HepG2 (cell line): ENCODE results near the gene IQCB1. TPM values are rescaled to one million over a fixed set of nuclear protein-coding genes. Genes with fewer than 3 reads are reported as not detected.

ENCODE experiments used
- ATAC-seq: fragments of 200-7000 bp; cut with Tn5 transposase; 3 replicates; pipeline ENCODE4 v1.9.1; 2020; ENCODE audit warnings: mild to moderate bottlenecking, moderate library complexity
- BruUV-seq: library from RNA; stranded (reverse); fragments of 400-500 nt; replicated peaks from 2 replicates; lab custom pipeline; 2021; lab: Mats Ljungman, UMichigan
- CTCF ChIA-PET: fragments of 300-600 bp; formaldehyde crosslinking; extraction: SDS; loops from one replicate; lab custom pipeline; 2021; ENCODE audit warnings: low total read pairs, inconsistent platforms, low intra/inter-chr PET ratio; lab: Yijun Ruan, JAX
- POLR2A ChIA-PET: fragments of 350-600 bp; sonication (Branson Sonifier 250); formaldehyde crosslinking; loops from one replicate; lab custom pipeline; 2020; ENCODE audit warnings: antibody characterized with exemption, inconsistent platforms; lab: Yijun Ruan, JAX
- DNase-seq: peaks from one replicate; pipeline ENCODE4 v3.0.0-alpha.2; 2015; ENCODE audit warnings: low spot score
- FAIRE-seq: peaks from 3 replicates; lab custom pipeline; 2011; peaks lifted over from hg19 to GRCh38; lab: Jason Lieb, UNC
- H2AFZ ChIP-seq: one replicate; pipeline ENCODE4 v1.6.1; 2011; ENCODE audit warnings: low read length, inconsistent platforms
- H3K27ac ChIP-seq: fragments of 300-600 bp; 3 replicates; pipeline ENCODE4 v1.8.0; 2011; ENCODE audit warnings: mixed run types, mild to moderate bottlenecking, mixed read lengths, low read length, inconsistent platforms; ENCODE audit not compliant: insufficient read depth; ENCODE audit errors: extremely low read length
- H3K27me3 ChIP-seq, 2 experiments: fragments of 200-600 bp in 1 of 2; 2 replicates in 1 of 2; 3 replicates in 1 of 2; pipeline versions ENCODE4 v1.6.0 to v1.8.0; 2011; ENCODE audit warnings: low read length in 2 of 2, mild to moderate bottlenecking in 2 of 2, moderate library complexity in 2 of 2, inconsistent platforms in 1 of 2; ENCODE audit not compliant: insufficient read depth in 2 of 2, control insufficient read depth in 1 of 2
- H3K36me3 ChIP-seq, 2 experiments: fragments of 200-600 bp in 1 of 2; replicated peaks in 1 of 2; 2 replicates in 1 of 2; 3 replicates in 1 of 2; pipeline versions ENCODE4 v1.5.1 to v1.8.0; 2011; ENCODE audit warnings: low read length in 2 of 2, inconsistent platforms in 1 of 2; ENCODE audit not compliant: insufficient read depth in 2 of 2, control insufficient read depth in 1 of 2
- H3K4me1 ChIP-seq: 2 replicates; pipeline ENCODE4 v1.5.1; 2012; ENCODE audit warnings: low read length, inconsistent platforms; ENCODE audit not compliant: insufficient read depth
- H3K4me2 ChIP-seq: 2 replicates; pipeline ENCODE4 v1.6.0; 2011; ENCODE audit warnings: low read depth, low read length, inconsistent platforms
- H3K4me3 ChIP-seq, 3 experiments: fragments of 200-600 bp in 1 of 3; sonication (generic), shearing (Covaris generic) in 1 of 3; replicated peaks in 1 of 3; 2 replicates each; pipeline ENCODE4 v1.5.1; 2011 to 2016; ENCODE audit warnings: low read length in 3 of 3, inconsistent platforms in 2 of 3, low read depth in 2 of 3, mild to moderate bottlenecking in 2 of 3, control low read depth in 1 of 3, mixed read lengths in 1 of 3; ENCODE audit not compliant: insufficient read depth in 1 of 3
- H3K79me2 ChIP-seq: one replicate; pipeline ENCODE4 v1.6.1; 2011; ENCODE audit warnings: low read length, inconsistent platforms; ENCODE audit not compliant: insufficient read depth
- H3K9ac ChIP-seq: 2 replicates; pipeline ENCODE4 v1.6.0; 2011; ENCODE audit warnings: mild to moderate bottlenecking, low read depth, low read length, inconsistent platforms; ENCODE audit not compliant: insufficient read depth
- H3K9me3 ChIP-seq: 2 replicates; pipeline ENCODE4 v1.5.1; 2012; ENCODE audit warnings: mild to moderate bottlenecking, low read length
- H4K20me1 ChIP-seq: 2 replicates; pipeline ENCODE4 v1.6.0; 2011; ENCODE audit warnings: inconsistent platforms, mild to moderate bottlenecking, low read length, moderate library complexity; ENCODE audit not compliant: insufficient read depth
- ADNP ChIP-seq: sonication (generic); formaldehyde crosslinking; IDR thresholded peaks from 2 replicates; pipeline ENCODE4 v1.4.0; 2020; ENCODE audit warnings: missing genetic modification reagents
- HNF1A ChIP-seq, 2 experiments: sonication (generic) in 1 of 2; formaldehyde crosslinking in 1 of 2; IDR thresholded peaks; 2 replicates each; pipeline versions ENCODE4 v1.4.0 to v1.6.1; 2016 to 2020; ENCODE audit warnings: borderline replicate concordance in 1 of 2, low read depth in 1 of 2, mild to moderate bottlenecking in 1 of 2, missing genetic modification reagents in 1 of 2
- KLF13 ChIP-seq: sonication (generic); formaldehyde crosslinking; IDR thresholded peaks from 2 replicates; pipeline ENCODE4 v1.4.0; 2020; ENCODE audit warnings: mild to moderate bottlenecking, missing genetic modification reagents
- NCOA5 ChIP-seq: sonication (generic); formaldehyde crosslinking; IDR thresholded peaks from 2 replicates; pipeline ENCODE4 v1.4.0; 2020; ENCODE audit warnings: missing genetic modification reagents
- NONO ChIP-seq, 2 experiments: fragments of 450-650 bp in 1 of 2; sonication (generic) in 1 of 2; formaldehyde crosslinking in 1 of 2; IDR thresholded peaks in 1 of 2; conservative IDR thresholded peaks in 1 of 2; 2 replicates each; pipeline versions ENCODE4 v1.6.1 to v1.8.0; 2017 to 2022; ENCODE audit warnings: mild to moderate bottlenecking in 1 of 2, missing genetic modification reagents in 1 of 2, moderate library complexity in 1 of 2
- NR2C2 ChIP-seq: sonication (generic); formaldehyde crosslinking; IDR thresholded peaks from 2 replicates; pipeline ENCODE4 v1.4.0; 2020; ENCODE audit warnings: missing genetic modification reagents, mild to moderate bottlenecking, moderate library complexity, borderline replicate concordance
- PBX2 ChIP-seq: IDR thresholded peaks from 2 replicates; pipeline ENCODE4 v1.6.1; 2016; ENCODE audit warnings: control low read depth
- PRPF4 ChIP-seq: fragments of 200-400 bp; formaldehyde crosslinking; IDR thresholded peaks from 2 replicates; pipeline ENCODE4 v1.6.1; 2016; ENCODE audit warnings: low read length, low read depth; ENCODE audit not compliant: poor library complexity, severe bottlenecking
- SMC3 ChIP-seq: IDR thresholded peaks from 2 replicates; pipeline ENCODE4 v1.6.1; 2011; ENCODE audit warnings: low read length, improper control_type of control experiment
- ZKSCAN8 ChIP-seq: IDR thresholded peaks from 2 replicates; pipeline ENCODE4 v1.6.1; 2016; ENCODE audit warnings: borderline replicate concordance, missing genetic modification reagents, missing compliant biosample characterization
- ZMYM3 ChIP-seq: sonication (generic); formaldehyde crosslinking; IDR thresholded peaks from 2 replicates; pipeline ENCODE4 v1.5.1; 2020; ENCODE audit warnings: mild to moderate bottlenecking, missing genetic modification reagents
- WGBS: methylation state at CpG from one replicate; pipeline ENCODE4 v1.1.6; 2017; ENCODE audit warnings: low lambda C conversion rate; 5-methylcytosine and 5-hydroxymethylcytosine counted together
- in situ Hi-C: cut with HindIII; loops from 2 replicates; pipeline ENCODE4 v1.10.0; 2017; ENCODE audit warnings: low pct_unique_long_range_greater_than_20kb; ENCODE audit not compliant: extremely low pct_ligation_motif_present
- intact Hi-C: fragments of 100-400 bp; cut with micrococcal nuclease; formaldehyde crosslinking; loops from one replicate; pipeline ENCODE4 v1.10.0; 2022; ENCODE audit not compliant: unreplicated experiment
- polyA plus RNA-seq, 8 experiments: library from polyadenylated mRNA; depleted of rRNA in 3 of 8; stranded (reverse) in 7 of 8; unstranded in 1 of 8; fragments of >200 nt; fragmentation: Illumina TruSeq in 4 of 8; extraction: Trizol in 4 of 8; gene quantifications; 2 replicates each; pipeline versions ENCODE4 v1.2.1 to v1.2.3, GENCODE V29; 2011 to 2016; ENCODE audit warnings: low read depth in 4 of 8, missing spikeins in 1 of 8, mixed read lengths in 1 of 8; ENCODE audit not compliant: insufficient read depth in 1 of 8
- total RNA-seq, 5 experiments: library from RNA; depleted of rRNA; stranded (reverse); fragments of >200 nt; fragmentation: Illumina TruSeq; extraction: Trizol; gene quantifications; 2 replicates each; pipeline ENCODE4 v1.2.3, GENCODE V29; 2016; ENCODE audit warnings: low read depth in 1 of 5

Gene IQCB1
- total and polyA plus RNA-seq, 2 of the 13 experiments (the other 11 are each of a cell fraction or from before 2014, with no cell fraction given), result 18.0 to 41.4 TPM

- no peaks in the 10 kb centered on the region for H3K79me2 ChIP-seq
- in situ Hi-C loops, result no loop called here
- CTCF ChIA-PET, result no interaction called here
- H2AFZ ChIP-seq, result no peak overlapping the region
- FAIRE-seq (no peak), ATAC-seq (no peak), DNase-seq (no peak)
- no peaks in the 10 kb centered on the region for H4K20me1 ChIP-seq
- TF ChIP-seq ZMYM3 (CRISPR knock-in tag) (no peak), PRPF4 (no peak), ZKSCAN8 (CRISPR knock-in tag) (no peak), NONO (IDR thresholded peaks at IDR 0.05) (no peak), NONO (CRISPR knock-in tag; conservative IDR thresholded peaks at IDR 0.05) (no peak), ADNP (no peak), NCOA5 (no peak)
- TF ChIP-seq, all 625 proteins: peak for 0
- no TSS peak for BruUV-seq
- Histone ChIP-seq H3K4me2 (no peak overlapping the region), H3K36me3 (no peaks in the 10 kb centered on the region), H3K27ac (no peak overlapping the region), H3K27me3 (no peaks in the 10 kb centered on the region), H3K9ac (no peak overlapping the region), H3K4me3 (no peak overlapping the region), H3K9me3 (no peaks in the 10 kb centered on the region), H3K4me1 (no peaks in the 10 kb centered on the region)
- POLR2A ChIA-PET, result no interaction called here
- intact Hi-C loops, result no loop called here
These were observed 35.9 kb upstream of the IQCB1 start for GRCh38 chr3:121870717-121871116.

GRCh38 chr3:121869736-121870135, 34.9 kb upstream of the IQCB1 start:
- POLR2A ChIA-PET, result no interaction called here
- TF ChIP-seq KLF13 (CRISPR knock-in tag) (no peak), HNF1A (IDR thresholded peaks at IDR 0.05; ENCODE audit: low read depth) (no peak), HNF1A (CRISPR knock-in tag; IDR thresholded peaks at IDR 0.05; ENCODE audit: borderline replicate concordance) (no peak), NR2C2 (no peak), SMC3 (no peak), PBX2 (CRISPR knock-in tag) (no peak)

More at GRCh38 chr3:121869736-121870135, 34.9 kb upstream of the IQCB1 start:
- no peak overlapping the region for H3K27ac ChIP-seq
- H3K4me1 ChIP-seq, result no peaks in the 10 kb centered on the region
- no peak overlapping the region for H2AFZ ChIP-seq
- H3K27me3 ChIP-seq, result no peaks in the 10 kb centered on the region
- H3K36me3 ChIP-seq, result no peaks in the 10 kb centered on the region
- in situ Hi-C loops, result no loop called here
- 95% methylated on average over 2 of the region's 2 CpGs for WGBS
- FAIRE-seq (no peak), ATAC-seq (no peak), DNase-seq (no peak)
- no TSS peak for BruUV-seq
- no peak overlapping the region for H3K4me2 ChIP-seq
- intact Hi-C loops, result no loop called here
- H3K4me3 ChIP-seq, result no peak overlapping the region
- H3K9me3 ChIP-seq, result no peaks in the 10 kb centered on the region
- H3K9ac ChIP-seq, result no peak overlapping the region
- H4K20me1 ChIP-seq, result no peaks in the 10 kb centered on the region
- no peaks in the 10 kb centered on the region for H3K79me2 ChIP-seq
- CTCF ChIA-PET, result no interaction called here
